Measurements from ENCODE around the gene SBF2. TPM values are rescaled to one million over a fixed set of nuclear protein-coding genes. Genes with fewer than 3 reads are reported as not detected.

Gene SBF2
- total RNA-seq, 1 experiment from 2014 or later: 30.2 TPM

DNA sequence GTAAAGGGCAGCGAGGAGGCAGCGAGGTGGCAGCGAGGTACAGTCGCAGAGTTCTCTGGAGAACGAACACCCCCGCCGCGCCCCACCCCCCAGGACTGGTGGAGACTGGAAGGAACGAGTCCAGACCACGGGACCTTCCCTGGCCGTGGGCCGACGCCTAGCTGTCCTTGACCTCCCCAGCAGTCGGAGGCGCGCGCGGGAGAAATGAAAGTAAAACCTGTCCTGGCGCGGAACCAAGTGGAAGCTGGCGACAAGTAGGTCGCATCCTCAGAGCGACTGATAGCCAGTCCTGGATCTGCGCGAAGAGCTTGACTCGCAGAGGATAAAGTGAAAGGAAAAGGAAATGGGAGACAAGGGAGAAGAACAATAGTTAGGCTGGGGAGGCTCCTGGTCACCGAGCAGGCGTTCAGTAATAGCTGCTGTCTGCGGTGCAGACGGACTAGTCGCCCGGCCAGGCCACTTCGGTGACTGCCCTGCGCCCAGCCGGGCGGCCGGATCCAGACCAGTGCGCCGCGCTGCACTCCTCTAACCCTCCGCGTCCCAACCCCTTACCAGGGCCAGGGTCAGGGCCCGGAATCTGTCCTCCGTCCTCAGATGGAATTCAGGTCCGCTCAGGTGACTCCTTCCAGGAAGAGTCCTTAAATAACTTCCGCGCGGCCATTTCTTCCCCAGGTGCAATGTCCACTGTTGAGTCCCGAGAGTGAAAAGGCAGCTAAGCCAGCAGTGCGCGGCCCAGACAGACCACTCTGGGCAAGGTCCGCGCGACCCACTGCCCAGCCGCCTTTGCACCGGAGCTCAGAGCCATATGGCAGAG, 8.9 kb upstream of the SBF2 start:
- Histone ChIP-seq H3K79me1 (ENCODE audit: insufficient read depth, low read depth, low read length, poor library complexity, severe bottlenecking) (no peaks in the 10 kb centered on the region), H3K23ac (ENCODE audit: insufficient read length, low read depth, low read length) (no peak overlapping the region), H4K5ac (ENCODE audit: insufficient read length, low read depth, low read length) (no peak overlapping the region), H2BK15ac (ENCODE audit: low read depth, low read length) (no peak overlapping the region), H4K20me1 (ENCODE audit: control insufficient read depth, insufficient read depth, insufficient read length) (no peaks in the 10 kb centered on the region), H3T11ph (ENCODE audit: low read length) (no peak overlapping the region), H3K4me2 (ENCODE audit: insufficient read depth, insufficient read length, low read length) (peak overlapping the region; percentile 75), H3K9ac (ENCODE audit: extremely low read depth, insufficient read length, low read length) (peak overlapping the region; percentile 57), H2BK20ac (ENCODE audit: low read depth, low read length, poor library complexity, severe bottlenecking) (no peak overlapping the region), H3K9me3 (ENCODE audit: control insufficient read depth, low read depth, low read length) (no peaks in the 10 kb centered on the region), H3K27me3 (ENCODE audit: insufficient read depth, low read length) (no peaks in the 10 kb centered on the region; the same call in 1 of the 2 replicates), H3K14ac (ENCODE audit: insufficient read depth, low read length) (peak overlapping the region; percentile 77), H3K23me2 (ENCODE audit: insufficient read length, low read depth, low read length, poor library complexity, severe bottlenecking) (peaks cover 39% of the 10 kb centered on the region), H3K27ac (ENCODE audit: insufficient read length, low read depth, low read length) (no peak overlapping the region), H4K91ac (ENCODE audit: insufficient read length, low read depth, low read length) (no peak overlapping the region), H4K8ac (replicated peaks; ENCODE audit: insufficient read length, low read depth, low read length) (no peak overlapping the region), H2AFZ (ENCODE audit: low read length) (no peak overlapping the region), H3K4me1 (ENCODE audit: insufficient read depth, low read length) (no peaks in the 10 kb centered on the region), H3K4ac (ENCODE audit: low read depth, low read length) (no peak overlapping the region), H2BK5ac (ENCODE audit: insufficient read length, low read length) (no peak overlapping the region), H3K79me2 (ENCODE audit: insufficient read depth, low read length) (peaks cover 7% of the 10 kb centered on the region; the same call in 1 of the 2 replicates), H2BK120ac (ENCODE audit: low read depth, low read length, poor library complexity, severe bottlenecking) (no peak overlapping the region), H2AK5ac (ENCODE audit: insufficient read length, low read length) (no peak overlapping the region), H3K18ac (ENCODE audit: insufficient read length, low read depth, low read length) (peak overlapping the region; percentile 39), H2BK12ac (ENCODE audit: insufficient read length, low read depth, low read length) (no peak overlapping the region), H3K56ac (ENCODE audit: insufficient read length, low read depth, low read length) (no peak overlapping the region)
- peak; percentile 59 for DNase-seq
- Mint-ChIP-seq H3K4me1 (peaks cover 26 to 30% of the 10 kb centered on the region in 2 experiments), H3K9me3 (no peaks in the 10 kb centered on the region; a peak in 1 of 5 replicates), H3K36me3 (ENCODE audit: insufficient read depth in 1 of 3, low read depth in 3 of 3) (peaks cover 12 to 39% (median 28%) of the 10 kb centered on the region in 3 experiments; a peak in 6 of 7 replicates), H3K27me3 (ENCODE audit: low read depth) (peaks cover 36% of the 10 kb centered on the region), H3K27ac (peak overlapping the region in 2 of 3 experiments; percentile 85; a peak in 5 of 7 replicates), H3K4me3 (peak overlapping the region; percentile 84 to 93)
- no CpG with 5 or more reads among the region's 56 CpGs for WGBS (ENCODE audit: extremely low coverage, insufficient read length, low lambda C conversion rate)
- TF ChIP-seq, protein P1, sequence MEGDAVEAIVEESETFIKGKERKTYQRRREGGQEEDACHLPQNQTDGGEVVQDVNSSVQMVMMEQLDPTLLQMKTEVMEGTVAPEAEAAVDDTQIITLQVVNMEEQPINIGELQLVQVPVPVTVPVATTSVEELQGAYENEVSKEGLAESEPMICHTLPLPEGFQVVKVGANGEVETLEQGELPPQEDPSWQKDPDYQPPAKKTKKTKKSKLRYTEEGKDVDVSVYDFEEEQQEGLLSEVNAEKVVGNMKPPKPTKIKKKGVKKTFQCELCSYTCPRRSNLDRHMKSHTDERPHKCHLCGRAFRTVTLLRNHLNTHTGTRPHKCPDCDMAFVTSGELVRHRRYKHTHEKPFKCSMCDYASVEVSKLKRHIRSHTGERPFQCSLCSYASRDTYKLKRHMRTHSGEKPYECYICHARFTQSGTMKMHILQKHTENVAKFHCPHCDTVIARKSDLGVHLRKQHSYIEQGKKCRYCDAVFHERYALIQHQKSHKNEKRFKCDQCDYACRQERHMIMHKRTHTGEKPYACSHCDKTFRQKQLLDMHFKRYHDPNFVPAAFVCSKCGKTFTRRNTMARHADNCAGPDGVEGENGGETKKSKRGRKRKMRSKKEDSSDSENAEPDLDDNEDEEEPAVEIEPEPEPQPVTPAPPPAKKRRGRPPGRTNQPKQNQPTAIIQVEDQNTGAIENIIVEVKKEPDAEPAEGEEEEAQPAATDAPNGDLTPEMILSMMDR (conservative IDR thresholded peaks at IDR 0.05): no peak

All from H9 (cell line).